ENCODE data around the gene SLC7A8.

Gene SLC7A8

GRCh38 chr14:23078692-23079116 is 104.8 kb downstream of the SLC7A8 start (continued):
- TF ChIP-seq ZNF558 (tag by site-specific recombination; IDR thresholded peaks at IDR 0.05) (no peak), SCRT2 (tag by site-specific recombination; IDR thresholded peaks at IDR 0.05) (no peak), ZNF624 (tag by site-specific recombination; IDR thresholded peaks at IDR 0.05) (no peak), ZNF76 (tag by site-specific recombination; IDR thresholded peaks at IDR 0.05; ENCODE audit: borderline replicate concordance, low read depth) (no peak), ZNF623 (tag by site-specific recombination; IDR thresholded peaks at IDR 0.05) (no peak), ZNF518A (tag by site-specific recombination; conservative IDR thresholded peaks at IDR 0.05; ENCODE audit: low read depth) (no peak), HOXA7 (CRISPR knock-in tag; IDR thresholded peaks at IDR 0.05; ENCODE audit: borderline replicate concordance) (no peak), ZNF132 (tag by site-specific recombination; IDR thresholded peaks at IDR 0.05; ENCODE audit: borderline replicate concordance) (no peak), ZNF704 (tag by site-specific recombination; IDR thresholded peaks at IDR 0.05) (no peak), KLF10 (tag by site-specific recombination; IDR thresholded peaks at IDR 0.05) (no peak), ZNF510 (tag by site-specific recombination; IDR thresholded peaks at IDR 0.05; ENCODE audit: insufficient replicate concordance) (no peak), ZNF610 (tag by site-specific recombination; IDR thresholded peaks at IDR 0.05; ENCODE audit: borderline replicate concordance) (no peak)

GRCh38 chr14:23077962-23078361 is 105.5 kb downstream of the SLC7A8 start:
- no peak overlapping the region for H3K4me3 ChIP-seq (ENCODE audit: low read depth, low read length)

More at GRCh38 chr14:23077962-23078361, 105.5 kb downstream of the SLC7A8 start:
- no peak overlapping the region for H3K27ac ChIP-seq (ENCODE audit: extremely low read depth, low read depth, low read length)
- no peaks in the 10 kb centered on the region for H3K9me3 ChIP-seq (ENCODE audit: control insufficient read depth, insufficient read depth, low read depth, low read length)
- TF ChIP-seq ZNF600 (tag by site-specific recombination; IDR thresholded peaks at IDR 0.05) (no peak), ZNF221 (tag by site-specific recombination; IDR thresholded peaks at IDR 0.05; ENCODE audit: borderline replicate concordance) (no peak), KLF1 (tag by site-specific recombination; IDR thresholded peaks at IDR 0.05) (no peak), ZNF157 (tag by site-specific recombination; IDR thresholded peaks at IDR 0.05) (no peak), ZNF302 (tag by site-specific recombination; IDR thresholded peaks at IDR 0.05; ENCODE audit: low read depth) (no peak), ZNF76 (tag by site-specific recombination; IDR thresholded peaks at IDR 0.05; ENCODE audit: borderline replicate concordance, low read depth) (no peak), ZFP69B (tag by site-specific recombination; IDR thresholded peaks at IDR 0.05) (no peak), ZNF664 (tag by site-specific recombination; IDR thresholded peaks at IDR 0.05) (no peak), GLIS2 (tag by site-specific recombination; IDR thresholded peaks at IDR 0.05) (no peak), ZNF549 (tag by site-specific recombination; IDR thresholded peaks at IDR 0.05) (no peak), ZBTB7A (tag by site-specific recombination; IDR thresholded peaks at IDR 0.05; ENCODE audit: low read depth) (no peak), PRDM6 (tag by site-specific recombination; IDR thresholded peaks at IDR 0.05) (no peak), ZNF830 (tag by site-specific recombination; IDR thresholded peaks at IDR 0.05; ENCODE audit: low read depth) (no peak), HOXC10 (CRISPR knock-in tag; IDR thresholded peaks at IDR 0.05) (no peak)
- ChIA-PET CTCF (interaction anchor here (0.6 to 4.3 kb wide), 19 partner anchors 9 to 388 kb away, joined by 3 to 44 read pairs (median 10); partner anchors contain the start of genes ACIN1 and C14orf119), POLR2A (interaction anchor here (1.6 to 2.5 kb wide), 2 partner anchors 11 to 17 kb away, joined by 3 to 15 read pairs; partner anchors contain the start of genes ACIN1 and C14orf119)
- H3K36me3 ChIP-seq (ENCODE audit: control insufficient read depth in 2 of 2, insufficient read depth in 1 of 2, low read length in 2 of 2), result peaks cover 53 to 85% of the 10 kb centered on the region in 2 experiments
- no peaks in the 10 kb centered on the region for H3K4me1 ChIP-seq (ENCODE audit: control insufficient read depth, insufficient read depth, low read length)
